Measurements from ENCODE around the gene KBTBD12. TPM values are rescaled to one million over a fixed set of nuclear protein-coding genes. Genes with fewer than 3 reads are reported as not detected.

KBTBD12 gene
- total and polyA plus RNA-seq, 11 donors = 13.2 to 47.1 (median 29.7) TPM

- Histone ChIP-seq H3K27me3 (peaks cover 0 to 19% (median 0%) of the 10 kb centered on the region in 9 donors), H3K4me3 (peak overlapping the region in 11 of 12 donors; percentile 10 to 69 (median 55)), H3K4me1 (peaks cover 0 to 39% (median 19%) of the 10 kb centered on the region in 12 donors), H3K36me3 (no peaks in the 10 kb centered on the region), H3K27ac (peak overlapping the region in 8 of 12 donors; percentile 72 to 87 (median 83)), H3K9me3 (peaks cover 0 to 4% (median 0%) of the 10 kb centered on the region in 12 donors)
- DNase-seq (no peak), ATAC-seq (no peak)
- WGBS, 4 donors = 59 to 76% (median 65%) methylated on average over 8 of the region's 8 CpGs
- intact Hi-C loops (cut with DNase I) = loop anchor here in 1 of 10 donors (10.0 kb wide), 1 partner anchor 140 kb away; no protein-coding TSS in a partner anchor
- no peak for TF ChIP-seq CTCF (IDR thresholded peaks at IDR 0.05)
- TF ChIP-seq POLR2A (IDR thresholded peaks at IDR 0.05) = no peak
Measured at GRCh38 chr3:127914584-127914983, 448 bp upstream of the KBTBD12 start.

GRCh38 chr3:127915937-127916493 is 983 bp downstream of the KBTBD12 start:
- peak overlapping the region; percentile 34 to 69 (median 54) for H3K4me3 ChIP-seq
- peaks cover 0 to 4% (median 0%) of the 10 kb centered on the region in 12 donors for H3K9me3 ChIP-seq
- H3K4me1 ChIP-seq = peaks cover 0 to 35% (median 18%) of the 10 kb centered on the region in 12 donors
- H3K27me3 ChIP-seq = peaks cover 0 to 19% (median 0%) of the 10 kb centered on the region in 9 donors
- no peaks in the 10 kb centered on the region for H3K36me3 ChIP-seq
- intact Hi-C loops (cut with DNase I) = loop anchor here in 4 of 10 donors (5.0 to 10.0 kb wide), 3 partner anchors 36 to 141 kb away; no protein-coding TSS in a partner anchor
- peak in 3 of 4 donors; percentile 17 to 45 (median 29) for ATAC-seq
- 51 to 57% (median 54%) methylated on average over 10 of the region's 10 CpGs for WGBS, 4 donors
- DNase-seq = no peak
- TF ChIP-seq POLR2A (IDR thresholded peaks at IDR 0.05) (no peak), CTCF (IDR thresholded peaks at IDR 0.05) (no peak)
- H3K27ac ChIP-seq = peak overlapping the region; percentile 4 to 91 (median 82)

- no peak overlapping the region for H3K27ac ChIP-seq
- ATAC-seq (no peak), DNase-seq (no peak)
- H3K4me3 ChIP-seq = no peak overlapping the region
- no peaks in the 10 kb centered on the region for H3K36me3 ChIP-seq
- peaks cover 0 to 4% (median 0%) of the 10 kb centered on the region in 9 donors for H3K27me3 ChIP-seq
- intact Hi-C loops (cut with DNase I) = no loop called here
- 35 to 58% (median 57%) methylated on average over 1 of the region's 1 CpG for WGBS, 4 donors
- no peak for TF ChIP-seq CTCF (IDR thresholded peaks at IDR 0.05)
- TF ChIP-seq POLR2A (IDR thresholded peaks at IDR 0.05) = no peak
- H3K4me1 ChIP-seq = peaks cover 0 to 25% (median 1%) of the 10 kb centered on the region in 12 donors
- H3K9me3 ChIP-seq = no peaks in the 10 kb centered on the region
Measured at GRCh38 chr3:127920738-127921137, 5.7 kb downstream of the KBTBD12 start.

GRCh38 chr3:127923611-127924010 is 8.6 kb downstream of the KBTBD12 start:
- no peak for ATAC-seq
- no peak for DNase-seq
- Histone ChIP-seq H3K9me3 (no peaks in the 10 kb centered on the region), H3K4me3 (no peak overlapping the region), H3K36me3 (peaks cover 0 to 7% (median 0%) of the 10 kb centered on the region in 9 donors), H3K4me1 (peaks cover 0 to 23% (median 0%) of the 10 kb centered on the region in 12 donors), H3K27me3 (no peaks in the 10 kb centered on the region), H3K27ac (no peak overlapping the region)
- 84 to 90% (median 87%) methylated on average over 4 of the region's 4 CpGs for WGBS, 4 donors
- intact Hi-C loops (cut with DNase I) = no loop called here
- TF ChIP-seq POLR2A (IDR thresholded peaks at IDR 0.05) = no peak
- no peak for TF ChIP-seq CTCF (IDR thresholded peaks at IDR 0.05)

Measured in heart left ventricle (tissue), 16 donors.